OCI-LY3 (cell line): Measurements from ENCODE around the gene MRGPRX4.

Experiments
- H2AFZ ChIP-seq: fragments of 200-600, 300-600 bp; shearing (Covaris generic); 2 replicates; pipeline ENCODE4 v1.6.0; 2014; ENCODE audit warnings: antibody characterized with exemption, low read depth, low read length
- H3K27ac ChIP-seq: fragments of 200-600, 300-600 bp; sonication (generic); 2 replicates; pipeline ENCODE4 v1.5.1; 2014; ENCODE audit warnings: mild to moderate bottlenecking, low read length, moderate library complexity, mixed read lengths
- H3K27me3 ChIP-seq: fragments of 200-600, 300-600 bp; sonication (generic); 2 replicates; pipeline ENCODE4 v1.6.1; 2014; ENCODE audit warnings: low read depth, low read length, mixed read lengths
- H3K36me3 ChIP-seq: fragments of 200-600, 300-600 bp; sonication (generic); replicated peaks from 2 replicates; pipeline ENCODE3; 2014; ENCODE audit warnings: low read depth, low read length, mixed read lengths
- H3K4me1 ChIP-seq: fragments of 300-600, 200-600 bp; sonication (generic); 2 replicates; pipeline ENCODE4 v1.6.1; 2014; ENCODE audit warnings: low read length, mixed read lengths
- H3K4me2 ChIP-seq: fragments of 200-600, 300-600 bp; sonication (generic); 2 replicates; pipeline ENCODE4 v1.6.1; 2014; ENCODE audit warnings: low read length, mixed read lengths
- H3K4me3 ChIP-seq: fragments of 300-600, 200-600 bp; sonication (generic); 2 replicates; pipeline ENCODE4 v1.5.1; 2014; ENCODE audit warnings: antibody characterized with exemption, mild to moderate bottlenecking, low read length, moderate library complexity
- H3K79me2 ChIP-seq: fragments of 300-600, 200-600 bp; shearing (Covaris generic); 2 replicates; pipeline ENCODE4 v1.6.1; 2014; ENCODE audit warnings: mild to moderate bottlenecking, low read length, mixed read lengths
- H3K9ac ChIP-seq: fragments of 300-600, 200-600 bp; shearing (Covaris generic); 2 replicates; pipeline ENCODE4 v1.6.0; 2014; ENCODE audit warnings: mild to moderate bottlenecking, low read length, moderate library complexity
- H3K9me3 ChIP-seq: fragments of 200-600, 300-600 bp; shearing (Covaris generic); 2 replicates; pipeline ENCODE4 v1.6.1; 2014; ENCODE audit warnings: low read length, mixed read lengths; ENCODE audit not compliant: insufficient read depth
- H4K20me1 ChIP-seq: fragments of 200-600, 300-600 bp; sonication (generic); 2 replicates; pipeline ENCODE4 v1.6.1; 2016; ENCODE audit warnings: low read length, mixed read lengths; ENCODE audit not compliant: insufficient read depth
- EZH2phosphoT487 ChIP-seq: fragments of 200-600 bp; shearing (Covaris generic); IDR thresholded peaks from 2 replicates; pipeline ENCODE4 v1.6.1; 2018; ENCODE audit warnings: antibody characterized with exemption, mixed run types, low read depth
- TF ChIP-seq, protein P1 (sequence below): fragments of 200-600, 300-600 bp; sonication (generic); IDR thresholded peaks from 2 replicates; pipeline ENCODE4 v1.5.1; 2014; ENCODE audit warnings: antibody characterized with exemption, low read length, low read depth

MRGPRX4 gene

DNA sequence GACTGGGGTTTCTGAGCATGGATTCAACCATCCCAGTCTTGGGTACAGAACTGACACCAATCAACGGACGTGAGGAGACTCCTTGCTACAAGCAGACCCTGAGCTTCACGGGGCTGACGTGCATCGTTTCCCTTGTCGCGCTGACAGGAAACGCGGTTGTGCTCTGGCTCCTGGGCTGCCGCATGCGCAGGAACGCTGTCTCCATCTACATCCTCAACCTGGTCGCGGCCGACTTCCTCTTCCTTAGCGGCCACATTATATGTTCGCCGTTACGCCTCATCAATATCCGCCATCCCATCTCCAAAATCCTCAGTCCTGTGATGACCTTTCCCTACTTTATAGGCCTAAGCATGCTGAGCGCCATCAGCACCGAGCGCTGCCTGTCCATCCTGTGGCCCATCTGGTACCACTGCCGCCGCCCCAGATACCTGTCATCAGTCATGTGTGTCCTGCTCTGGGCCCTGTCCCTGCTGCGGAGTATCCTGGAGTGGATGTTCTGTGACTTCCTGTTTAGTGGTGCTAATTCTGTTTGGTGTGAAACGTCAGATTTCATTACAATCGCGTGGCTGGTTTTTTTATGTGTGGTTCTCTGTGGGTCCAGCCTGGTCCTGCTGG is 35.3 kb upstream of the MRGPRX4 start:
- no peaks in the 10 kb centered on the region for H4K20me1 ChIP-seq
- no peak overlapping the region for H3K27ac ChIP-seq
- H3K9me3 ChIP-seq: no peaks in the 10 kb centered on the region
- peaks cover 38% of the 10 kb centered on the region for H3K27me3 ChIP-seq
- no peak overlapping the region for H3K9ac ChIP-seq
- H3K4me2 ChIP-seq: no peak overlapping the region
- H2AFZ ChIP-seq: no peak overlapping the region
- no peaks in the 10 kb centered on the region for H3K79me2 ChIP-seq
- H3K4me3 ChIP-seq: no peak overlapping the region
- H3K36me3 ChIP-seq: no peaks in the 10 kb centered on the region
- H3K4me1 ChIP-seq: no peaks in the 10 kb centered on the region
- no peak for TF ChIP-seq EZH2phosphoT487
- TF ChIP-seq, protein P1, sequence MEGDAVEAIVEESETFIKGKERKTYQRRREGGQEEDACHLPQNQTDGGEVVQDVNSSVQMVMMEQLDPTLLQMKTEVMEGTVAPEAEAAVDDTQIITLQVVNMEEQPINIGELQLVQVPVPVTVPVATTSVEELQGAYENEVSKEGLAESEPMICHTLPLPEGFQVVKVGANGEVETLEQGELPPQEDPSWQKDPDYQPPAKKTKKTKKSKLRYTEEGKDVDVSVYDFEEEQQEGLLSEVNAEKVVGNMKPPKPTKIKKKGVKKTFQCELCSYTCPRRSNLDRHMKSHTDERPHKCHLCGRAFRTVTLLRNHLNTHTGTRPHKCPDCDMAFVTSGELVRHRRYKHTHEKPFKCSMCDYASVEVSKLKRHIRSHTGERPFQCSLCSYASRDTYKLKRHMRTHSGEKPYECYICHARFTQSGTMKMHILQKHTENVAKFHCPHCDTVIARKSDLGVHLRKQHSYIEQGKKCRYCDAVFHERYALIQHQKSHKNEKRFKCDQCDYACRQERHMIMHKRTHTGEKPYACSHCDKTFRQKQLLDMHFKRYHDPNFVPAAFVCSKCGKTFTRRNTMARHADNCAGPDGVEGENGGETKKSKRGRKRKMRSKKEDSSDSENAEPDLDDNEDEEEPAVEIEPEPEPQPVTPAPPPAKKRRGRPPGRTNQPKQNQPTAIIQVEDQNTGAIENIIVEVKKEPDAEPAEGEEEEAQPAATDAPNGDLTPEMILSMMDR: no peak

DNA sequence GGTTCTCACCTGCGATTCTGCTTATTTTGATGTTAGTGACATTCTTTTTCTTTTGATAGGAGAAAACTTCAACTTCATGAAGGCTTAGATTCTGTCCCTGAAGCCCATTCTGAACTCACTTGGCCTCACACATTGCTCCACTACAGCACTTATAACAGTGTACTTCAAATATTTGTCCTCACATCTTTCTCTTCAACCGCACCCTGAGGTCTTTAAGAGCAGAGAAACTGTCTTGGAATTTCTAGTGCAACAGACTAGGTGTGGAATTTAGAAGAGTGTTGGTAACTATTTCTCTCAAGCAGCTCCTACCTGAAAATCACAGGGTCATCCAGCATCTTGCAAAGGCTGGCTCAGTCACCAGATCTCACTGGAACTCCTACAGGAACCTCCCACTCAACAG is 32.5 kb upstream of the MRGPRX4 start:
- TF ChIP-seq, protein P1: no peak
- Histone ChIP-seq H3K4me2 (no peak overlapping the region), H4K20me1 (no peaks in the 10 kb centered on the region), H3K4me1 (no peaks in the 10 kb centered on the region), H3K36me3 (no peaks in the 10 kb centered on the region), H2AFZ (no peak overlapping the region), H3K27me3 (peaks cover 19% of the 10 kb centered on the region), H3K4me3 (no peak overlapping the region), H3K9me3 (no peaks in the 10 kb centered on the region), H3K79me2 (no peaks in the 10 kb centered on the region), H3K27ac (no peak overlapping the region), H3K9ac (no peak overlapping the region)

DNA sequence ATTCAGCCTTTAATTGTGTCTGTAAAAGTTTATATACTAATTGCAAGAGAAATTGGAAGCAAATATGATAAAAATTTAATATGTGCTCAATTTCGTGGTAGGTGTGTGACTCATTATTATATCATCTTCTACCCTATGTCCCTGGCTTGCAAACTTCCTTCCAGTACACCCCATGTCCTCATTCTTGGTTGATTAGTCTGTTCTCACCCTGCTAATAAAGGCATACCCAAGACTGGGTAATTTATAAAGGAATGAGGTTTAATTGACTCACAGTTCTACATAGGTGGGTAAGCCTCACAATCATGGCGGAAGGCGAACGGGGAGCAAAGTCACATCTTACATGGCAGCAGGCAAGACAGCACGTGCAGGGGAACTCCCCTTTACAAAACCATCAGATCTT is 28.4 kb upstream of the MRGPRX4 start:
- Histone ChIP-seq H3K9ac (no peak overlapping the region), H3K4me2 (no peak overlapping the region), H4K20me1 (no peaks in the 10 kb centered on the region), H2AFZ (no peak overlapping the region), H3K9me3 (no peaks in the 10 kb centered on the region), H3K4me3 (no peak overlapping the region), H3K27ac (no peak overlapping the region), H3K79me2 (no peaks in the 10 kb centered on the region), H3K4me1 (peaks cover 6% of the 10 kb centered on the region), H3K27me3 (peaks cover 31% of the 10 kb centered on the region), H3K36me3 (no peaks in the 10 kb centered on the region)
- TF ChIP-seq EZH2phosphoT487: no peak

DNA sequence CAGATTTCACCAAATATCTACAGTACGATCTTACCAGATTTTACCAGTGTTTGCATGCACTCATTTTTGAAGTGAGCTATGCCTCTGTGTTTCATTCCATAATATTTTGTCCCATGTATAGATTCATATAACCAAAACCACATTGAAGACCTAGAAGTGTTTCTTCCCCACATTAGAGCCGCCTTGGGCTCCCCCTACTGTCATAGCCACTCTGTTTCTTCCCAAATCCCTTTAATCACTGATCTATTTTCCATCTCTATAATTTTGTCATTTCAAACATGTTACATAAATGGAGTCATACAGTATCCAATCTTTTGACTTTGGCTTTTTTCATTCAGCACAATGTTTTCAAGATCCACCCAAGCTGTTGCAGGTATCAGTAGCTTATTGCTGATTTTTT is 27.6 kb upstream of the MRGPRX4 start:
- H3K79me2 ChIP-seq: no peaks in the 10 kb centered on the region
- H3K4me1 ChIP-seq: peaks cover 6% of the 10 kb centered on the region
- no peaks in the 10 kb centered on the region for H3K36me3 ChIP-seq
- TF ChIP-seq, protein P1: peak; percentile 45
- no peak for TF ChIP-seq EZH2phosphoT487
- no peak overlapping the region for H3K9ac ChIP-seq
- H3K4me2 ChIP-seq: no peak overlapping the region
- peaks cover 32% of the 10 kb centered on the region for H3K27me3 ChIP-seq
- H3K27ac ChIP-seq: no peak overlapping the region
- no peaks in the 10 kb centered on the region for H3K9me3 ChIP-seq
- no peak overlapping the region for H3K4me3 ChIP-seq
- H2AFZ ChIP-seq: no peak overlapping the region
- no peaks in the 10 kb centered on the region for H4K20me1 ChIP-seq

DNA sequence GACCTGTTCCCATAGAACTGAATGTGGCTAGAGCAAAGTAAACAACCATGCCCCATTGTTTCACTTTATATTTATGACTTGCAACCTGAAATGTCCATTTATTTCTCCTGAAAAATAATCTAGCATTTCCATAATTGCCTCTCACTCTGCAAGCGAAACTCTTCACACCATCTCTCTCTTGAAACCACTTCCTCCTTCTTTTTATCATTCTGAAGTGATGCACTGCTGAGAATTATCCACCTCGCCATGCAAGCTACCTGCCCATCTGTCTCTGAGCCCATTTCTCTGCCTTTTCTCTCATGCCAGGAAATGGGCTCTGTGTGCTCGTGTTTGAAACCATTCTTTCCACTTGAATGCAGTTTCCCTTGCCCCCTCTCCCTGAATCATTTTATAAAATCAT is 26.8 kb upstream of the MRGPRX4 start:
- Histone ChIP-seq H4K20me1 (no peaks in the 10 kb centered on the region), H3K4me2 (peak overlapping the region; percentile 15), H3K4me3 (no peak overlapping the region), H3K9ac (no peak overlapping the region), H2AFZ (no peak overlapping the region), H3K27me3 (peaks cover 37% of the 10 kb centered on the region), H3K4me1 (peaks cover 6% of the 10 kb centered on the region), H3K27ac (no peak overlapping the region), H3K79me2 (no peaks in the 10 kb centered on the region), H3K9me3 (no peaks in the 10 kb centered on the region), H3K36me3 (no peaks in the 10 kb centered on the region)
- no peak for TF ChIP-seq EZH2phosphoT487
- TF ChIP-seq, protein P1: no peak
